ENCODE data around the gene OR4E1.
"Not testable (repeated sequence)": the region's sequence is repeated elsewhere in the genome, so short reads cannot be mapped to it uniquely, and the experiment has no call there.

OR4E1 gene

GRCh38 chr14:21698538-21698937 is 24.9 kb upstream of the OR4E1 start:
- not testable (repeated sequence) for H3K27ac ChIP-seq (ENCODE audit: low read depth, low read length); H3K36me3 ChIP-seq (ENCODE audit: control insufficient read depth, insufficient read depth, low read length); H3K27me3 ChIP-seq (ENCODE audit: control insufficient read depth, insufficient read depth, low read length); H3K9me3 ChIP-seq (ENCODE audit: control insufficient read depth, insufficient read depth, low read depth, low read length); H3K9ac ChIP-seq (ENCODE audit: low read length); H3K4me1 ChIP-seq (ENCODE audit: control insufficient read depth, insufficient read depth, low read length); H3K4me3 ChIP-seq (ENCODE audit: low read depth, low read length)

- not testable (repeated sequence) for H3K27me3 ChIP-seq (ENCODE audit: control insufficient read depth, insufficient read depth, low read length); H3K4me1 ChIP-seq (ENCODE audit: control insufficient read depth, insufficient read depth, low read length); H3K4me3 ChIP-seq (ENCODE audit: low read depth, low read length); H3K9ac ChIP-seq (ENCODE audit: low read length); H3K27ac ChIP-seq (ENCODE audit: low read depth, low read length); H3K36me3 ChIP-seq (ENCODE audit: control insufficient read depth, insufficient read depth, low read length); H3K9me3 ChIP-seq (ENCODE audit: control insufficient read depth, insufficient read depth, low read depth, low read length)
These were observed 24.0 kb upstream of the OR4E1 start for GRCh38 chr14:21697662-21698061.

GRCh38 chr14:21694425-21694824 is 20.8 kb upstream of the OR4E1 start:
- H3K27ac ChIP-seq (ENCODE audit: low read depth, low read length) = no peak overlapping the region
- H3K4me1 ChIP-seq (ENCODE audit: control insufficient read depth, insufficient read depth, low read length) = no peaks in the 10 kb centered on the region
- no peaks in the 10 kb centered on the region for H3K36me3 ChIP-seq (ENCODE audit: control insufficient read depth, insufficient read depth, low read length)

GRCh38 chr14:21686468-21686867 is 12.8 kb upstream of the OR4E1 start:
- H3K4me1 ChIP-seq (ENCODE audit: control insufficient read depth, insufficient read depth, low read length) = no peaks in the 10 kb centered on the region
- H3K27ac ChIP-seq (ENCODE audit: low read depth, low read length) = no peak overlapping the region
- H3K4me3 ChIP-seq (ENCODE audit: low read depth, low read length) = no peak overlapping the region
- H3K27me3 ChIP-seq (ENCODE audit: control insufficient read depth, insufficient read depth, low read length) = peaks cover 5% of the 10 kb centered on the region; the same call in 1 of the 2 replicates
- H3K36me3 ChIP-seq (ENCODE audit: control insufficient read depth, insufficient read depth, low read length) = no peaks in the 10 kb centered on the region
- no peak overlapping the region for H3K9ac ChIP-seq (ENCODE audit: low read length)
- no peaks in the 10 kb centered on the region for H3K9me3 ChIP-seq (ENCODE audit: control insufficient read depth, insufficient read depth, low read depth, low read length)

More at GRCh38 chr14:21694425-21694824, 20.8 kb upstream of the OR4E1 start:
- Histone ChIP-seq H3K4me3 (ENCODE audit: low read depth, low read length) (no peak overlapping the region), H3K9ac (ENCODE audit: low read length) (no peak overlapping the region), H3K27me3 (ENCODE audit: control insufficient read depth, insufficient read depth, low read length) (peaks cover 3% of the 10 kb centered on the region; the same call in 1 of the 2 replicates), H3K9me3 (ENCODE audit: control insufficient read depth, insufficient read depth, low read depth, low read length) (no peaks in the 10 kb centered on the region)

- Histone ChIP-seq H3K4me1 (ENCODE audit: control insufficient read depth, insufficient read depth, low read length) (no peaks in the 10 kb centered on the region), H3K4me3 (ENCODE audit: low read depth, low read length) (no peak overlapping the region), H3K27ac (ENCODE audit: low read depth, low read length) (no peak overlapping the region), H3K9me3 (ENCODE audit: control insufficient read depth, insufficient read depth, low read depth, low read length) (peaks cover 5% of the 10 kb centered on the region), H3K36me3 (ENCODE audit: control insufficient read depth, insufficient read depth, low read length) (no peaks in the 10 kb centered on the region), H3K27me3 (ENCODE audit: control insufficient read depth, insufficient read depth, low read length) (0 out of 2 replicates have a peak, but pooled peaks cover 2% of the 10 kb centered on the region), H3K9ac (ENCODE audit: low read length) (no peak overlapping the region)
These were observed 6.5 kb upstream of the OR4E1 start for GRCh38 chr14:21680072-21680471.

- no peak overlapping the region for H3K27ac ChIP-seq (ENCODE audit: low read depth, low read length)
- no peaks in the 10 kb centered on the region for H3K4me1 ChIP-seq (ENCODE audit: control insufficient read depth, insufficient read depth, low read length)
- no peak overlapping the region for H3K4me3 ChIP-seq (ENCODE audit: low read depth, low read length)
- peaks cover 5% of the 10 kb centered on the region for H3K9me3 ChIP-seq (ENCODE audit: control insufficient read depth, insufficient read depth, low read depth, low read length)
- no peaks in the 10 kb centered on the region for H3K36me3 ChIP-seq (ENCODE audit: control insufficient read depth, insufficient read depth, low read length)
- H3K27me3 ChIP-seq (ENCODE audit: control insufficient read depth, insufficient read depth, low read length) = no peaks in the 10 kb centered on the region
- no peak overlapping the region for H3K9ac ChIP-seq (ENCODE audit: low read length)
These were observed 1.9 kb upstream of the OR4E1 start for GRCh38 chr14:21675566-21675965.

- Histone ChIP-seq H3K4me1 (ENCODE audit: control insufficient read depth, insufficient read depth, low read length) (no peaks in the 10 kb centered on the region), H3K9me3 (ENCODE audit: control insufficient read depth, insufficient read depth, low read depth, low read length) (peaks cover 5% of the 10 kb centered on the region)
These were observed 1.5 kb downstream of the OR4E1 start for GRCh38 chr14:21672116-21672515.

GRCh38 chr14:21671371-21671770 is 2.2 kb downstream of the OR4E1 start:
- Histone ChIP-seq H3K9ac (ENCODE audit: low read length) (no peak overlapping the region), H3K27me3 (ENCODE audit: control insufficient read depth, insufficient read depth, low read length) (no peaks in the 10 kb centered on the region), H3K4me1 (ENCODE audit: control insufficient read depth, insufficient read depth, low read length) (no peaks in the 10 kb centered on the region), H3K36me3 (ENCODE audit: control insufficient read depth, insufficient read depth, low read length) (no peaks in the 10 kb centered on the region), H3K9me3 (ENCODE audit: control insufficient read depth, insufficient read depth, low read depth, low read length) (peaks cover 5% of the 10 kb centered on the region), H3K4me3 (ENCODE audit: low read depth, low read length) (no peak overlapping the region), H3K27ac (ENCODE audit: low read depth, low read length) (no peak overlapping the region)

More at GRCh38 chr14:21672116-21672515, 1.5 kb downstream of the OR4E1 start:
- Histone ChIP-seq H3K27ac (ENCODE audit: low read depth, low read length) (no peak overlapping the region), H3K36me3 (ENCODE audit: control insufficient read depth, insufficient read depth, low read length) (no peaks in the 10 kb centered on the region), H3K9ac (ENCODE audit: low read length) (no peak overlapping the region), H3K4me3 (ENCODE audit: low read depth, low read length) (no peak overlapping the region), H3K27me3 (ENCODE audit: control insufficient read depth, insufficient read depth, low read length) (no peaks in the 10 kb centered on the region)

- H3K27ac ChIP-seq (ENCODE audit: low read depth, low read length) = no peak overlapping the region
- no peaks in the 10 kb centered on the region for H3K27me3 ChIP-seq (ENCODE audit: control insufficient read depth, insufficient read depth, low read length)
- no peaks in the 10 kb centered on the region for H3K4me1 ChIP-seq (ENCODE audit: control insufficient read depth, insufficient read depth, low read length)
- H3K9ac ChIP-seq (ENCODE audit: low read length) = no peak overlapping the region
- H3K36me3 ChIP-seq (ENCODE audit: control insufficient read depth, insufficient read depth, low read length) = no peaks in the 10 kb centered on the region
- H3K4me3 ChIP-seq (ENCODE audit: low read depth, low read length) = no peak overlapping the region
- no peaks in the 10 kb centered on the region for H3K9me3 ChIP-seq (ENCODE audit: control insufficient read depth, insufficient read depth, low read depth, low read length)
These were observed 4.3 kb downstream of the OR4E1 start for GRCh38 chr14:21669284-21669683.

- no peaks in the 10 kb centered on the region for H3K36me3 ChIP-seq (ENCODE audit: control insufficient read depth, insufficient read depth, low read length)
- no peaks in the 10 kb centered on the region for H3K4me1 ChIP-seq (ENCODE audit: control insufficient read depth, insufficient read depth, low read length)
- H3K4me3 ChIP-seq (ENCODE audit: low read depth, low read length) = no peak overlapping the region
- no peak overlapping the region for H3K27ac ChIP-seq (ENCODE audit: low read depth, low read length)
- no peak overlapping the region for H3K9ac ChIP-seq (ENCODE audit: low read length)
- no peaks in the 10 kb centered on the region for H3K27me3 ChIP-seq (ENCODE audit: control insufficient read depth, insufficient read depth, low read length)
- H3K9me3 ChIP-seq (ENCODE audit: control insufficient read depth, insufficient read depth, low read depth, low read length) = peaks cover 4% of the 10 kb centered on the region; the same call in 1 of the 2 replicates
These were observed 5.2 kb downstream of the OR4E1 start for GRCh38 chr14:21668377-21668776.

- H3K9me3 ChIP-seq (ENCODE audit: control insufficient read depth, insufficient read depth, low read depth, low read length) = no peaks in the 10 kb centered on the region
- H3K27ac ChIP-seq (ENCODE audit: low read depth, low read length) = no peak overlapping the region
- H3K4me1 ChIP-seq (ENCODE audit: control insufficient read depth, insufficient read depth, low read length) = 0 out of 2 replicates have a peak, but pooled peaks cover 6% of the 10 kb centered on the region
- H3K27me3 ChIP-seq (ENCODE audit: control insufficient read depth, insufficient read depth, low read length) = 0 out of 2 replicates have a peak, but pooled peaks cover 4% of the 10 kb centered on the region
- no peaks in the 10 kb centered on the region for H3K36me3 ChIP-seq (ENCODE audit: control insufficient read depth, insufficient read depth, low read length)
- H3K9ac ChIP-seq (ENCODE audit: low read length) = no peak overlapping the region
- H3K4me3 ChIP-seq (ENCODE audit: low read depth, low read length) = no peak overlapping the region
These were observed 16.6 kb downstream of the OR4E1 start for GRCh38 chr14:21656980-21657379.

- Histone ChIP-seq H3K9me3 (ENCODE audit: control insufficient read depth, insufficient read depth, low read depth, low read length) (no peaks in the 10 kb centered on the region), H3K27me3 (ENCODE audit: control insufficient read depth, insufficient read depth, low read length) (0 out of 2 replicates have a peak, but pooled peaks cover 4% of the 10 kb centered on the region), H3K4me3 (ENCODE audit: low read depth, low read length) (no peak overlapping the region), H3K36me3 (ENCODE audit: control insufficient read depth, insufficient read depth, low read length) (no peaks in the 10 kb centered on the region), H3K9ac (ENCODE audit: low read length) (no peak overlapping the region), H3K4me1 (ENCODE audit: control insufficient read depth, insufficient read depth, low read length) (0 out of 2 replicates have a peak, but pooled peaks cover 6% of the 10 kb centered on the region), H3K27ac (ENCODE audit: low read depth, low read length) (no peak overlapping the region)
These were observed 19.4 kb downstream of the OR4E1 start for GRCh38 chr14:21654215-21654614.
